HUES48 (cell line): ENCODE measurements around the gene SPSB2.

Source experiments
- H3K27ac ChIP-seq: one replicate; pipeline ENCODE4 v1.7.0; 2013; ENCODE audit warnings: low read depth, low read length, inconsistent platforms
- H3K27me3 ChIP-seq: 2 replicates; pipeline ENCODE4 v1.6.1; 2013; ENCODE audit warnings: mild to moderate bottlenecking, low read length; ENCODE audit not compliant: control insufficient read depth, insufficient read depth
- H3K36me3 ChIP-seq: 2 replicates; pipeline ENCODE4 v1.6.1; 2013; ENCODE audit warnings: low read length; ENCODE audit not compliant: control insufficient read depth, insufficient read depth
- H3K4me1 ChIP-seq: 2 replicates; pipeline ENCODE4 v1.6.1; 2013; ENCODE audit warnings: mild to moderate bottlenecking, low read length; ENCODE audit not compliant: control insufficient read depth, insufficient read depth
- H3K4me3 ChIP-seq: 2 replicates; pipeline ENCODE4 v1.5.1; 2013; ENCODE audit warnings: mild to moderate bottlenecking, low read depth, low read length
- H3K9ac ChIP-seq: 2 replicates; pipeline ENCODE4 v1.6.1; 2013; ENCODE audit warnings: mild to moderate bottlenecking, low read depth, low read length, moderate library complexity
- H3K9me3 ChIP-seq: 2 replicates; pipeline ENCODE4 v1.6.1; 2013; ENCODE audit warnings: low read length; ENCODE audit not compliant: control insufficient read depth, insufficient read depth

The SPSB2 gene

GRCh38 chr12:6873094-6874014, at the start of gene SPSB2:
Gene SPSB2 (minus strand): TSS chr12:6873303. CDS start chr12:6872901, 402 bp downstream.
- H3K4me3 ChIP-seq = peak within 1 kb of the TSS; percentile 96
- peak within 1 kb of the TSS; percentile 72 for H3K9ac ChIP-seq
- peaks cover 30% of the 10 kb centered on the region for H3K36me3 ChIP-seq
- H3K4me1 ChIP-seq = peaks cover 31% of the 10 kb centered on the region
- no peaks in the 10 kb centered on the region for H3K27me3 ChIP-seq
- H3K27ac ChIP-seq = peak within 1 kb of the TSS; percentile 85
- H3K9me3 ChIP-seq = no peaks in the 10 kb centered on the region

- H3K4me1 ChIP-seq = peaks cover 25% of the 10 kb centered on the region
- no peaks in the 10 kb centered on the region for H3K9me3 ChIP-seq
- H3K27ac ChIP-seq = no peak overlapping the region
- no peak overlapping the region for H3K4me3 ChIP-seq
- no peak overlapping the region for H3K9ac ChIP-seq
- H3K36me3 ChIP-seq = peaks cover 54% of the 10 kb centered on the region
- H3K27me3 ChIP-seq = no peaks in the 10 kb centered on the region
These were observed 49.2 kb upstream of the SPSB2 start for GRCh38 chr12:6921996-6922946.

GRCh38 chr12:6921539-6921938, 48.4 kb upstream of the SPSB2 start:
- H3K9me3 ChIP-seq = no peaks in the 10 kb centered on the region
- no peak overlapping the region for H3K27ac ChIP-seq
- no peak overlapping the region for H3K4me3 ChIP-seq
- H3K27me3 ChIP-seq = no peaks in the 10 kb centered on the region
- peaks cover 61% of the 10 kb centered on the region for H3K36me3 ChIP-seq
- no peak overlapping the region for H3K9ac ChIP-seq
- peaks cover 22% of the 10 kb centered on the region for H3K4me1 ChIP-seq

GRCh38 chr12:6919588-6919987, 46.5 kb upstream of the SPSB2 start:
- Histone ChIP-seq H3K4me3 (no peak overlapping the region), H3K27me3 (no peaks in the 10 kb centered on the region), H3K4me1 (peaks cover 10% of the 10 kb centered on the region), H3K36me3 (peaks cover 70% of the 10 kb centered on the region), H3K27ac (no peak overlapping the region), H3K9me3 (no peaks in the 10 kb centered on the region), H3K9ac (no peak overlapping the region)

- Histone ChIP-seq H3K9me3 (no peaks in the 10 kb centered on the region), H3K27ac (no peak overlapping the region), H3K36me3 (peaks cover 59% of the 10 kb centered on the region), H3K27me3 (peaks cover 3% of the 10 kb centered on the region; the same call in 1 of the 2 replicates), H3K4me3 (no peak overlapping the region), H3K9ac (no peak overlapping the region), H3K4me1 (peaks cover 12% of the 10 kb centered on the region)
These were observed 44.6 kb upstream of the SPSB2 start for GRCh38 chr12:6917491-6918231.

GRCh38 chr12:6916426-6917200, 43.5 kb upstream of the SPSB2 start:
- H3K9ac ChIP-seq = no peak overlapping the region
- no peak overlapping the region for H3K4me3 ChIP-seq
- H3K27me3 ChIP-seq = peaks cover 6% of the 10 kb centered on the region
- H3K4me1 ChIP-seq = peaks cover 12% of the 10 kb centered on the region
- H3K9me3 ChIP-seq = no peaks in the 10 kb centered on the region
- peaks cover 48% of the 10 kb centered on the region for H3K36me3 ChIP-seq
- no peak overlapping the region for H3K27ac ChIP-seq

GRCh38 chr12:6915789-6916285, 42.7 kb upstream of the SPSB2 start:
- no peaks in the 10 kb centered on the region for H3K9me3 ChIP-seq
- no peak overlapping the region for H3K9ac ChIP-seq
- peaks cover 41% of the 10 kb centered on the region for H3K36me3 ChIP-seq
- peak overlapping the region; percentile 73; the same call in 1 of the 2 replicates for H3K4me3 ChIP-seq
- H3K27ac ChIP-seq = no peak overlapping the region
- peaks cover 12% of the 10 kb centered on the region for H3K4me1 ChIP-seq
- H3K27me3 ChIP-seq = peaks cover 6% of the 10 kb centered on the region

GRCh38 chr12:6914947-6915788, 42.1 kb upstream of the SPSB2 start:
- H3K27me3 ChIP-seq = peaks cover 6% of the 10 kb centered on the region
- no peaks in the 10 kb centered on the region for H3K9me3 ChIP-seq
- H3K9ac ChIP-seq = no peak overlapping the region
- H3K27ac ChIP-seq = peak overlapping the region; percentile 10
- peaks cover 38% of the 10 kb centered on the region for H3K36me3 ChIP-seq
- peaks cover 12% of the 10 kb centered on the region for H3K4me1 ChIP-seq
- H3K4me3 ChIP-seq = peak overlapping the region; percentile 73

- Histone ChIP-seq H3K27me3 (peaks cover 6% of the 10 kb centered on the region), H3K27ac (peak within 1 kb of the TSS; percentile 10), H3K4me1 (peaks cover 12% of the 10 kb centered on the region), H3K9ac (no peak within 1 kb of the TSS), H3K36me3 (peaks cover 30% of the 10 kb centered on the region), H3K9me3 (no peaks in the 10 kb centered on the region), H3K4me3 (peak within 1 kb of the TSS; percentile 73)
These were observed 41.3 kb upstream of the SPSB2 start, which contains the start of gene ENO2 for GRCh38 chr12:6914246-6914946. Gene ENO2 (plus strand): TSS chr12:6914580. CDS start chr12:6915833, 1,253 bp downstream.
